ENCODE results near the gene FOLR2.

FOLR2 gene

GRCh38 chr11:72236774-72237111 lies 20.1 kb downstream of the FOLR2 start:
- no peak for DNase-seq (ENCODE audit: low read depth)
- TF ChIP-seq, protein P1, sequence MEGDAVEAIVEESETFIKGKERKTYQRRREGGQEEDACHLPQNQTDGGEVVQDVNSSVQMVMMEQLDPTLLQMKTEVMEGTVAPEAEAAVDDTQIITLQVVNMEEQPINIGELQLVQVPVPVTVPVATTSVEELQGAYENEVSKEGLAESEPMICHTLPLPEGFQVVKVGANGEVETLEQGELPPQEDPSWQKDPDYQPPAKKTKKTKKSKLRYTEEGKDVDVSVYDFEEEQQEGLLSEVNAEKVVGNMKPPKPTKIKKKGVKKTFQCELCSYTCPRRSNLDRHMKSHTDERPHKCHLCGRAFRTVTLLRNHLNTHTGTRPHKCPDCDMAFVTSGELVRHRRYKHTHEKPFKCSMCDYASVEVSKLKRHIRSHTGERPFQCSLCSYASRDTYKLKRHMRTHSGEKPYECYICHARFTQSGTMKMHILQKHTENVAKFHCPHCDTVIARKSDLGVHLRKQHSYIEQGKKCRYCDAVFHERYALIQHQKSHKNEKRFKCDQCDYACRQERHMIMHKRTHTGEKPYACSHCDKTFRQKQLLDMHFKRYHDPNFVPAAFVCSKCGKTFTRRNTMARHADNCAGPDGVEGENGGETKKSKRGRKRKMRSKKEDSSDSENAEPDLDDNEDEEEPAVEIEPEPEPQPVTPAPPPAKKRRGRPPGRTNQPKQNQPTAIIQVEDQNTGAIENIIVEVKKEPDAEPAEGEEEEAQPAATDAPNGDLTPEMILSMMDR (conservative IDR thresholded peaks at IDR 0.05; ENCODE audit: low read depth, low read length) = no peak
- no peak overlapping the region for H3K4me3 ChIP-seq (ENCODE audit: low read length)

DNA sequence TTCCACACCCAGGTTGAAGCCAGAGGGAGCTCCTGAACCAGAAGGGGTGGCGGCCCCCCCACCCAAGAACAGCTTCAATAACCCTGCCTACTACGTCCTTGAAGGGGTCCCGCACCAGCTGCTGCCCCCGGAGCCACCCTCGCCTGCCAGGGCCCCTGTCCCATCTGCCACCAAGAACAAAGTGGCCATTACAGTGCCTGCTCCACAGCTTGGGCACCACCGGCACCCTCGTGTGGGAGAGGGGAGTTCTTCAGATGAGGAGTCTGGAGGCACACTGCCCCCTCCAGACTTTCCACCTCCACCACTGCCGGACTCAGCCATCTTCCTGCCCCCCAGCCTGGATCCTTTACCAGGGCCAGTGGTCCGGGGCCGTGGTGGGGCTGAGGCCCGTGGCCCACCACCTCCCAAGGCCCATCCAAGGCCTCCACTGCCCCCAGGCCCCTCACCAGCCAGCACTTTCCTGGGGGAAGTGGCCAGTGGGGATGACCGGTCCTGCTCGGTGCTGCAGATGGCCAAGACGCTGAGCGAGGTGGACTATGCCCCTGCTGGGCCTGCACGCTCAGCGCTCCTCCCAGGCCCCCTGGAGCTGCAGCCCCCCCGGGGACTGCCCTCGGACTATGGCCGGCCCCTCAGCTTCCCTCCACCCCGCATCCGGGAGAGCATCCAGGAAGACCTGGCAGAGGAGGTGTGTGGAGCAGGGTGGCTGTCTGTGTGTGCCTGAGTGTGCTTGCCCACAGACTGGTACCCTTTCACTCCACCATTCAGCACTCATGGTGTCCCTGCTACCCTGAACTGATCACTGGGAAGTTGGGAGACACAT lies 20.7 kb downstream of the FOLR2 start:
- TF ChIP-seq, protein P1 (conservative IDR thresholded peaks at IDR 0.05; ENCODE audit: low read depth, low read length) = no peak
- no peak for DNase-seq (ENCODE audit: low read depth)
- H3K4me3 ChIP-seq (ENCODE audit: low read length) = no peak overlapping the region

GRCh38 chr11:72238040-72238450 lies 21.5 kb downstream of the FOLR2 start:
- H3K4me3 ChIP-seq (ENCODE audit: low read length) = no peak overlapping the region
- TF ChIP-seq, protein P1 (conservative IDR thresholded peaks at IDR 0.05; ENCODE audit: low read depth, low read length) = peak; percentile 92
- DNase-seq (ENCODE audit: low read depth) = peak; percentile 26

GRCh38 chr11:72238492-72239312 lies 22.1 kb downstream of the FOLR2 start:
- TF ChIP-seq, protein P1 (conservative IDR thresholded peaks at IDR 0.05; ENCODE audit: low read depth, low read length) = no peak

GRCh38 chr11:72239313-72239848 lies 22.8 kb downstream of the FOLR2 start:
- DNase-seq (ENCODE audit: low read depth) = no peak
- TF ChIP-seq, protein P1 (conservative IDR thresholded peaks at IDR 0.05; ENCODE audit: low read depth, low read length) = no peak
- peak overlapping the region; percentile 20 for H3K4me3 ChIP-seq (ENCODE audit: low read length)

More at GRCh38 chr11:72238492-72239312, 22.1 kb downstream of the FOLR2 start:
- H3K4me3 ChIP-seq (ENCODE audit: low read length) = no peak overlapping the region
- DNase-seq (ENCODE audit: low read depth) = no peak

GRCh38 chr11:72239849-72240460 lies 23.4 kb downstream of the FOLR2 start:
- TF ChIP-seq, protein P1 (conservative IDR thresholded peaks at IDR 0.05; ENCODE audit: low read depth, low read length) = no peak
- DNase-seq (ENCODE audit: low read depth) = no peak
- no peak overlapping the region for H3K4me3 ChIP-seq (ENCODE audit: low read length)

Measured in retinal pigment epithelial cell (primary cell).